ENCODE results near the gene ZBTB16.

- TF ChIP-seq EZH2 (IDR thresholded peaks at IDR 0.05): no peak
- TF ChIP-seq CTCF (IDR thresholded peaks at IDR 0.05): no peak
Observed at GRCh38 chr11:114019046-114019445, 40.5 kb upstream of the ZBTB16 start.

Measured in neural progenitor cell (in vitro differentiated cells).